IMR-90 (cell line): Measurements from ENCODE around the gene ENTPD1.

Source experiments
- CEBPB ChIP-seq: IDR thresholded peaks from 2 replicates; pipeline ENCODE4 v1.6.1; 2012; ENCODE audit warnings: low read depth, low read length, improper control_type of control experiment
- CHD1 ChIP-seq: IDR thresholded peaks from 2 replicates; pipeline ENCODE4 v1.6.1; 2012; ENCODE audit warnings: low read depth, low read length, improper control_type of control experiment
- CTCF ChIP-seq: conservative IDR thresholded peaks from 2 replicates; pipeline ENCODE4 v1.5.1; 2012; ENCODE audit warnings: mild to moderate bottlenecking, low read depth, low read length, improper control_type of control experiment
- FOS ChIP-seq: fragments of 150-350 bp; IDR thresholded peaks from 2 replicates; pipeline ENCODE4 v1.6.1; 2016; ENCODE audit warnings: low read depth, low read length
- MAFK ChIP-seq: IDR thresholded peaks from 2 replicates; pipeline ENCODE4 v1.6.1; 2012; ENCODE audit warnings: low read depth, low read length, improper control_type of control experiment
- MAZ ChIP-seq: IDR thresholded peaks from 2 replicates; pipeline ENCODE4 v1.6.1; 2012; ENCODE audit warnings: low read depth, mild to moderate bottlenecking, low read length, improper control_type of control experiment, moderate library complexity, borderline replicate concordance
- POLR2A ChIP-seq: IDR thresholded peaks from 2 replicates; pipeline ENCODE4 v1.6.1; 2012; ENCODE audit warnings: mild to moderate bottlenecking, low read depth, low read length
- RAD21 ChIP-seq: IDR thresholded peaks from 2 replicates; pipeline ENCODE4 v1.6.1; 2012; ENCODE audit warnings: low read length, improper control_type of control experiment
- RFX5 ChIP-seq: IDR thresholded peaks from 2 replicates; pipeline ENCODE4 v1.8.0; 2012; ENCODE audit warnings: low read depth, mild to moderate bottlenecking, low read length, moderate library complexity

- TF ChIP-seq CTCF (no peak), RFX5 (no peak), MAFK (no peak), CHD1 (no peak), CEBPB (no peak), FOS (no peak), POLR2A (no peak), RAD21 (no peak), MAZ (no peak)
Measured at GRCh38 chr10:95730233-95730632, 25.7 kb upstream of the ENTPD1 start.
